HG03135 (cell line): ENCODE results near the gene MAML3.

Experiments used
- ATAC-seq: cut with Tn5 transposase; IDR thresholded peaks from one replicate; pipeline ENCODE4 v1.9.1; 2021; ENCODE audit warnings: mild to moderate bottlenecking, moderate library complexity; ENCODE audit not compliant: unreplicated experiment

Gene MAML3

DNA sequence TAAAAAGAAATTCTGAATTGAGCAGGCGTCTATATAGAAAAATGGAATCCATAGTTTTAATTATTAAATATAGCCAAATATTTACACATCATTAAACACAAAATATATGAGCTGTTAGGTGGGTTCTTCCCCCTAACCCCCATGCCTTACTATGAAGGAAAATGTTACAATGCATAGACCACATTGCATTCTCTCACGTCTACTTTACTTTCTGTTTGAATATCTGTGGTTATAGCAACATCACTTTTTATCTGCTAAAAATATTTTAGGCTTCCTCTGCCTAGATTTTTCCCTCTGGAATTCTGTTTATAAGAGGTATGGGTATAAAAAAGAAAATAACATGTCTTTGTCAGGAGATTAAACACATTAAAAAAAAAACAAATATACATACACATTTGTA lies 73.1 kb downstream of the MAML3 start:
- ATAC-seq, result no peak

DNA sequence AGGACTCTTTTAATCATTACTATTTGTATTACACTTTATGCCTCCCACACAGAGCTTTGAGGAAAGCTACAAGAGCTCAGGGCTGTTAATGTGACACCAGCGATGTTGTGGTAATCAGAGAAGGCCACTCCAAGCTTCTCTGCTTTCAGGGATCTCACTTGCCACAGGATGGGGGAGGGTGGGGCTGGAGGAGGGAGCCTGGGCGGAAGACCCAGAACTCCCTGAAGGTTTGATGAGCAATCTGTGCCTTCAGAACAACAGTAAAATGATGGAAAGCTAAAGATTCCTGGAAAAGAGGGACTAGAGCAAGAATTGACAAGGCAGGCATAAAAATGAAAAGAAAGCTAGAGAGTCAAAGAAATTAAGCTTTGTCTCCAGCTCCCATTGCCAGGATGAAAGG lies 75.6 kb downstream of the MAML3 start:
- no peak for ATAC-seq

DNA sequence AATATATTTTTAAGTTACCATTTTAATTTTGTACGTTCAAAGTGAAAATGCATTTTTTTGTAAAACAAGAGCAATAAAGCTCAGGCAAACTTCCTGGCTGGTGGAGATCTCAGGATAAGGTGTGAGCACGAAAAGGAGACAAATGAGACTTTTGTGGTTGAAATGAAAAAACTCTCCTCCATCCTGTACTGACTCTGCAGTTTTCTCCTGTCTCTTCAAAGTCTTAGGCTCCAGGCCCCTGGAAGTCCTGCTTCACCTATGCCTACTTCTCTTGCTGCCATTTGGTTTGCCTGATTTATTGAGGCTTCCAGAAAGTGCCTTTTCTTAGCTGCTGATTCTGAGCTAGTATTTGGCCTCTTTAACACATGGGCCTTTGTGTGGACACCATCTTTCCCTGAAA lies 77.7 kb downstream of the MAML3 start:
- no peak for ATAC-seq

DNA sequence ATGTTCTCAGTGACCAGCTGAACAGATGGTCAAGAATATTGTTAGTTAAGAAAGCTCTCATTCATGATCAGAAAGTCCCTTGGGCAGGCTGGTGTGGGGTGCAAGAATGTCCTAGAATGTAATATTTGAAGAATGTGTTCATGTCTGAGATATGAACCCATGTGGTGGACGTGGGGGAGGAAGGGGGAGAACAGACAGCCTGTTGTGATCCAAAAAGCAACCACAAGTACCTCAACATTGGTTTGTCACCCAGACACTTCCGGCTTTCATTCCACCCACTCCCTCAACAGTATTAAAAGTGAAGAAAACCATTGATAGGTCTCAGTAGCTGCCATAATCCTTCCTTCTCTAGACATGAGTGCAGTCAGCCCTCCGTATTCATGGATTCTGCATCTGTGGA lies 82.2 kb downstream of the MAML3 start:
- ATAC-seq, result peak; percentile 90

DNA sequence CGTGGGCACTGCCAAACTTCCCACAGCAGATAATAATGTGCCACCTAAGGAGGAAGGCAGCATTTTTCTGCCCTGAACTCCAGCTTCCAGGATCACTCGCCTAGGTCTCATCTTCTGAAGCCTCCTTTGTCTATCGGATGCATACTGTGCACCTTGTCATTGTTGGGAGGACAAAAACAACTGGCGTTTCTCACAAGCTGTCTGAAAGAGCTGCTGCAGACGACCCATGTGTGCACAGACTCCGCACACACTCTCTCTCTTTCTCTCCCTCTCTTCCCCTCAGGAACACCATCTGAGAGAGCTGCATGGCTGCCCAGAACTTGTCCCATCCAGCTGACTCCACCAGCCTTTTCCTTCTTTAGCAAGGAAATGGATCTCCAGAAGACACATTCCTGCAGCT lies 83.0 kb downstream of the MAML3 start:
- ATAC-seq, result no peak

DNA sequence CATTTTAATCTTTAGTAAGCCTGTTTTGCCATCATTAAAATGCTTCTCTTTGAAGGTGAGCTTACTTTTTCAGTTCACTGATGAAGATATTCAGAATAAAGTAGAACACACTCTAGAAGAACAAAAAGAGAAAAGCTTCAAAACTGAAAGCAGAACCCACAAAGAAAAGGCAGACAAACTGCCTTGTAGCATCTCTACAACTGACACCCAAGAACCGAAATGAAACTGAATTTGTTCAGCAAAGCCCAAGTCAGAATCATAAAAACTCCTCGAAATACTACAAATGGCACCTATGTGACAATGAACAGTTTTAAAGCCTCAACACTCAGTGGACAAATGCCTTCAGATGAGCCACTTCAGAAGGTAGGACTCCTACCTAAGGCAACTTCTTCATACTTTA lies 83.6 kb downstream of the MAML3 start:
- no peak for ATAC-seq

DNA sequence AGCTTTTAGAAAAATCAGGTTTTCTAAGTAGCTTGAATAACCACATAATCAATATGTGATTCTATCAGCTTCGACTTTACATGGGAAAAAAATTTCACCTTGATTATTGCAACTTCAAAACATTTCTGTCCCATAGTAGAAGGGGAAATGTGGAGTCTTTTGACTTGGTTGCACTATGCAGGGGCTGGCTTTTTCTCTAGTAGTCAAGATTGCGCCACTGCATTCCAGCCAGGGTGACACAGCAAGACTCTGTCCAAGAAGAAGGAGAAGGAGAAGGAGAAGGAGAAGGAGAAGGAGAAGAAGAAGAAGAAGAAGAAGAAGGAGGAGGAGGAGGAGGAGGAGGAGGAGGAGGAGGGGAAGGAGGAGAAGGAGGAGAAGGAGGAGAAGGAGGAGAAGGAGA lies 84.9 kb downstream of the MAML3 start:
- ATAC-seq, result no peak

DNA sequence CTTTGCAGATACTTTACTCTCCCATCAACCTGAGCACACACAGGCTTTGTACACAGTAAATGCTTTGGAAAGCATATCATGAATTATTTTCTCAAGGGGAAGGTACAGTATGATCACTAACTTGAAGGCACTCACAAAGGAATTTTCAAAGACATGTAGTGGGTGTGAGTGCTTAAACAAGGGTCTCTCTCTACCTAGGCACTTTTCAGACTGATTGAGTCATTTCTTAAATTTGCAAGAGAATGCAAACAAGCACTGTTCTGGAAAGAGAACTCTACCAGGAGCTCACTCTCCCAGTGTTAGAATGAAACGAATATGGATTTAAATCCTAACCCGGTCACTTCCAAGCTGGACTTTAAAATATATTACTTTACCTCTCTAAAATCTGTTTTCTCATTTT lies 85.7 kb downstream of the MAML3 start:
- no peak for ATAC-seq

DNA sequence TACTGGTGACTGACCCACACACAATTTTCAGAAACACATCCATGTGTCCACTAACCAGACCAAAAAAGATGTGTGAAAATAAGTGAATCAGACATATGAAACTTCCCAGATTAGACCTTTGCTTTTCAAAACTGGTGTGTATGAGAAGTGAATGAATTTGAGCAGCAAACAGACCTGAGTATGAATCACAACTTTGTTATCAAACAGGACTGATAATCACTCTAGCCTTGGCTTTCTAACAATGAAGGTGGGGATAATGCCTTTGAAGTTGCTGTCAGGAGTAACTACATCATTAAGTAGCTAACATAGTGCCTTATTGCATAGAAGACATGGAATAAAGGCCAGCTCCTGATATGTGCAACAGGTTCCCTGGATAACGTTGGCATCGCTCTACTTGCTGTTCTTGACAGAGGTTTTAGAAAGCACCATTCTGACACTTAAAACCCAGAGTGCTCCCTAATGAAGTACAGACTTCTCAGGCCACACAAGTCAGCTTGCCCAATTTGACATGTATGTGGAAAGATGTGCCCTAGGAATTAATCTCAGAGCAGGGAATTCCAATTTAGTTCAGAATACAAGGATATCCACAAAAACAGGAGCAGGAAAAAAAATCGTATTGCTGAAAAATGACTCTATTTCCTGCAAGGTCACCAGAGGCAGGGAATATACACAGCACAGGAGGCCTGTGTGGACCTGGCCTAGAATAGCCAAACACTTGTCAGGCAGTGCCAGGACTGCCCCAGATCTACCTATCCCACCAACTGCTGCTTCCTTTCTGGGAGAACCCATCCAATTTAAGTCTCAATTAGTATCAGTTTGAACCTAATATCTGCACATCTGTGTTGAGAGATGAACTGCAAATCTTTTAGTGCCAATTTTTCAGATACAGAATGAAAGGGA lies 87.7 kb downstream of the MAML3 start:
- ATAC-seq, result no peak

DNA sequence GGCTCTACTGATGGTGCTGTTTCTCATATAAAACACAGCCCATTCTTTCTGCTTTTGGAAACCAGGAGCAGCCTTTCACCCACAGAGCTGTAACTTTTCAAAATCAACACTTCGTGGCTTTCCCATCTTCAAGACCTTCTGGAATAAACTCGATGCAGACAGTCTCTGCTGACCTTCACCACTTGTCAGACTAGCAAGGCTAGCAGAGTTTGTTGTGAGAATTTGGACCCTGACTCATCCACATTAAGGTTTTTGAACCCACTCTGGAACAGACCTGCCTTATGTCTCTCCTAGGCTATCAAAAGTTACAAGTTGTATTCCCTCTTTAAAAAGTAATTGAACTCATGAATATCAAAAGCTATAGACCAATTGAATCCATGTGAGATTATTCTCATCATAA lies 88.6 kb downstream of the MAML3 start:
- no peak for ATAC-seq

DNA sequence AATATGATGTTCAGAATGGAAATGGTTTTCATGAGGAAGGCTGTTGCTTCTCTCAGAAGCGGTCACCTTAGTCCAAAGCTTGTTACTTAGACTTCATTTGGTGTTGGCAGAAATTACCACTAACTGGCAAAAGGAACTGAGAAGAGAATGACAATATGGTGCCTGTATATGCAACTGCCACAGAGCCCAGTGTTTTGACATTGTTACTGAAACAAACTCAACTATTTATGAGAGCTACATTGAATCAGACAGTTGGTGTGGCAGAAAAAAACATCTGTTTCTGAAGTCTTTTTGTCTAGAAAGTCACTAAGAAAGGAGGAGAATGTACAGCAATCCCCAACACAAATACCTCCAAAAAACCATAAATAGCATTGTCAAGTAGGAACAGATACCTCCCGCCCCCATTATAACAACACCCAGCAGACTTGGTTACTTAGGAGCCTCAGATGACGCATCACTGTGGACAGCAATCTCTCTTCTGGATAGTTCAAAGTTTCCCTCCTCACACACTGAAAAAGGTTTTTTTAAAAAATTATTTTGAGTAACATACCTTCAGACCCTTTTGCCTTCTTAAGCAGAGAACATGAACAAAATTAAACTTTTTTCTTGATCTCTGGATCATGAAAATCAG lies 92.2 kb downstream of the MAML3 start:
- ATAC-seq, result no peak

DNA sequence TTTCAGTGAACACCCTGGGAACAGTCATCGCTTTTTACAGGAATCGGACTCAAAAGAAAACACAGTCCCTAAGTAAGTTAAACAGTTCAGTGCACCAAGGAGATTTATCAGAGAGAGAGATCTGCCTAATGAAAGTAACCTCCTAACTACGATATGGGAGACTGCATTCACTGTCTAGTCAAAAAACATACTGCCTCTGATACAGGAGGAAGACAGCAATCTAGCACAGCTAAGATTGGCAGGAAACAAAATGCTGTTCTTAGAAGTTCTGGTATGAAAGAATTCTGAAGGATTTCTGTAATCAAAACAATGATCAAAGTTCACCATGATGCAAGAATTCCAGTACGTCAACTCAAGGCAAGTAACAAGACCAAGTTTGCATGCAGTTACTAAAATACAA lies 92.8 kb downstream of the MAML3 start:
- no peak for ATAC-seq

DNA sequence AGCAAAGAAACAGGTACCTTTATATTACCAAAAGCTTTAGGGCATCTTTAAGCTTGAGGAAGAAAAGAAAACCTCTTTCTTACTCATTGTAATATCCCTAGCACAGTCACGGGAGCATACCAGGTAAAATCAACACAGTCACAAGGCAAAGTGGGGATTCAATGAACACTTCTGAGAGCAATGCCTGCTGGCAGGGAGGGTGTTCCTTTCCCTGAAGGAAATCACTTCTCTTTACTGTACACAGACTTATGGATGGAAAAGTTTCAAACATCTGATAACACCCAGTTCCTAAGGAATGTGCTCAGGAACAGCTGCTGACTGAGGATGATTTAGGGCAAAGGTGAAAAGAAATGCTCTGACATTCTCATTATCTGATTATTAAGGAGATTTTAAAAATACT lies 94.8 kb downstream of the MAML3 start:
- no peak for ATAC-seq

DNA sequence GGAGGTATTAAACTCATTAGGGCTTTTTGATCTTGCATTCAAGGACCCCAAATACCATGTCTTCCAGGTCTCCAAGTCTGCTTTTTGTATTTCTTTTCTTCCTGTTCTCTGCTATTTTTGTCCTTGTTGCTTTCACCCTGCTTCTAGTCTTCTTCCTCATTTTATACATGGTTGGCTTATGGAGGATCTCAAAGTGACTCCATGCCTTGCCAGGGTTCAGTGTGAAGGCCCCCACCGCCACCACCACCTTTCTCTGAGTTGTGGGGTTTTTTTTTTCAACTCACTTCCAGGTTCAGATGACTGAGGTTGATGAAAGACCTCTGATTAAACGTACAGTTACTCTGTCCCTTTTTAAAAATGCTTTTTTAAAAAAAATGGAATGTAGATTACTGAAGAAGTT lies 96.3 kb downstream of the MAML3 start:
- ATAC-seq, result no peak

DNA sequence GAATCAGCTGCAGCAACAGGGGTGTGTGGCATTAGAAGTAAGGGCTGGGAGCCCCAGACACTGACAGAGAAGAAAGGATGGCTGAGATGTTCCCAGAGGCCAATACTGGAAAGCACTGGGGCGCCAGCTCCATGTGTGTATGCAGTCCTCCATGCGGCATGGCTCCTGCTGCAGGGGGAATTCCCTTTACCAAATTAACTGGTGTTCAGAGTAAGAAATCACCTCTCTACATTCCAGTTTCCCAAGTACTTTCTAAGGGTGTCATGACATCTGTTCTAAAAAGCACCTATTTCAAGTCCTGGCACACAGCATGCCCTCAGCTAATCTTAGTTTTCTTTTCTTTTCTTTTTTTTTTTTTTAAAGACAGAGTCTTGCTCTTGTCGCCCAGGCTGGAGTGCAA lies 98.0 kb downstream of the MAML3 start:
- no peak for ATAC-seq

DNA sequence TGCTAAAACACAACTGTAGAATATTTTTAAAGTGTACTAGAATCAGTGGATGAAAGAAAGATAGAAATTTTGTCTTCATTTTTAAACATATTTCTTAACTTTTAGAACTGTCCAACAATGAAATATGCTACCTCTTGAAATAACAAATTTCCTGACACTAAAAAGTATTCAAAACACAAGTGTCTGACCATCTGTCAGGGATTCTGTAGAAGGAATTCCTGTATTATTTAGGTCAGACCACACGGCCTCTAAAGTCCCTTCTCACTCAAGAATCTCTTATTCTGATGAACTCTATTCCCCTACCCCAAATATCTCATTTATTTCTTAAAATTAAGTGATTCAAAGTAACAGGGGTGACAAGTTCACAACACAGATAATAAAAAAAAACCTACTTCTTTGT lies 99.1 kb downstream of the MAML3 start:
- ATAC-seq, result no peak

DNA sequence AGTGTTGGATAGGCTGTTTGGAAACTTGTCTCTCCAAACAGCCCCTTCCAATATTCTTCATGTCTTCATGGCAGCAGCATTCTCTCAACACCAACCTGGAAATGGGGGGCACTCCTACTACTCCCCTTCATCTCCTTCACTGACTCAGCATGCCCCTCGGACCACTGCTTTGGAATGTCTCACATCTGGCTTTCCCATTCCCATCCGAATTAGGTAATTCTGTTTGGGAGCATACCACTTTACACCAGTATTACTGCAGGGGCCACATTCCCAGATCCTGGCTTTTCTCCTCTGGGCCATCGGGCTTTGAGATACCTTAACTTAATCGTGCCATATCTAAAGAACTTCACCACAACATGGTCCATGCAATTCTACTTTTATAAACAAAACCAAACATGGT lies 100.8 kb downstream of the MAML3 start:
- no peak for ATAC-seq

DNA sequence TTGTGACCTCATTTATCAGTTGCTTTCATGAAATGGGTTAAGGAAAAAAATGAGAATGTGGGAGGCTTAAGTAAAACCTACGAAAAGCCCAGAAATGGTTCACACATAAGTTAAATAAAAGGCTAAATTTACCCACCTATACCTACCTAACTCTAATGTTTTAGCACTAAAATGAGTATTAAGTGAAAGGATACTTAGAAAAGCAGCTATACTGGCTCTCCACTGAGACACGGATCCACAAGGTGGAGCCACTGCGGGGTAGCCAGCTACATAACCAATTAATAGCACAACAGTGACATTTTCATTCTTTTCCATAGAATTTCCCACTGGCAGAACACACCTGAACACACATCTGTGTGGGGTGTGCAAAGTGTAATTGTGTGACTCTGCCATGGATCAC lies 101.9 kb downstream of the MAML3 start:
- ATAC-seq, result no peak

DNA sequence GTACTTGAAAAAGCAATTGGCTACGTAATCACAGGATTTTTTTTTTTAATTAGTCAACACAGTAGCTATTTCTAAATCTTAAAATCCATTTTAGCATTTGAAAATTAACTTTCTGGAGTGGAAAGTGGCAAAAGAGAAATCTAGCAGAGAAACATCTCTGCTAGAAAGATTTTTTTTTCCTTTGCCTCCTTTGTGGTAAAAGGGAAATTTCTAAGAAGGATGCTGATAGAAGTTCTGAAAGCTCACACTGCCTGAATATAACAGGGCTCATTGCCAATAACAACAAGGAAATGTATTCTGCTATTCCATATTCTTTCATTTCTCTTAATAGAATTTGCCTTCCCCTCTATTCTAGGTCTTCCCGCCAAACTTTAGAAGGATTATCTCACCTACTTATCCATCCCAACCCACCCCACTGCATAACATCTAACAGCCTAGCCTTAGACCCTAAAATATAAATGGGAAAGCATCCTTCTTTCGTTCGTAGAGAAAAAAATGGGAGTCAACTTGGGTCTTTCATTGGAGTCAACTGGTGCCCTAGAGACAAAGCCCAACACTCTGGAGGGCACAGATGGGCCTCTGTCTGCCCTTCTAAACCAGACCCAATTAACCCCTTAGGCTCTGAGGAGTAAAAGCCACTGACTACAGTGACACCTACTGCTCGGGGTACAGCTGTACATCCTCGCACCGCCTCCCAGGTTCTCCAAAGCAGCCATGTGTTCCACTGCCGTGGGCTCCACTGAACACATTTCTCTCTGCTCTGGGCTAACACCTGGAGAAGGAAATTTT lies 103.9 kb downstream of the MAML3 start:
- ATAC-seq, result no peak

DNA sequence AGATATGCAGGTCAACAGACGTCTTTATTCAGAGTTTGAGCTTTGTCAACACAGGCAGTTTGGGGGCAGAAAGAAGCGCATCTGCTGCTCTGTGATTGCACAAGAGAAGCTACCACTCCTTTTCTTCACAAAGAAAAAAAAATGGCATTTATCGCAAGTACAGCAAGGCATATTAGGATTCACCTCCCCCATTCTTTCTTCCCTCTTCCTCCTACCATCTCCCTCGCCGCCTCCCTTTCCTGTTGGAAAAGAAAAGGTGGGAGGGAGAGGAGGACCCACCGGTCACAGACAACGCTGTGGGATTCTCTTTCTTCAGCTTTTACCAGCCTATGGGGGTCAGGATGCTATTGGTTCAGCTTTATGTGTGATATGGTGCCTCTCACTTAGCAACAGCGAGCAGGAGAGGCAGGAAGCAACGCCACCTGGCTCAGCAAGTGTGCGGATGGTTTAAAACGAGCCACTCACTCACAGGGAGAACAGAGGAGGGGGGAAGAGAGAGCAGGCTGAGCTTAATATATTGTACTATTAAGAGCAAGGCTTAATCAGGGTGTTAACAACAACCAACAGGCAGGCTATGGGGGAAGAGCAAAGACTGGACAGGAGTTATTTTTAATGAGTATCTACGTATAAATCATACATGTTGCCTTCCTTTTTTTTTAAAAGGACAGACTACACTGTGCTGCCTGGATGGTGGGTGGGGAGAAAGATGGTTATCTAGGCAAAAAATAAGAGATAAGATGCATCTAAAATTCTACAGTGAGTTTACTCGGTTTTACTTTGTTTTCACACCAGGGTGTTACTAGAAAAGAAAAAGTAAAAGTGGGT lies 104.7 kb downstream of the MAML3 start:
- peak; percentile 73 for ATAC-seq

DNA sequence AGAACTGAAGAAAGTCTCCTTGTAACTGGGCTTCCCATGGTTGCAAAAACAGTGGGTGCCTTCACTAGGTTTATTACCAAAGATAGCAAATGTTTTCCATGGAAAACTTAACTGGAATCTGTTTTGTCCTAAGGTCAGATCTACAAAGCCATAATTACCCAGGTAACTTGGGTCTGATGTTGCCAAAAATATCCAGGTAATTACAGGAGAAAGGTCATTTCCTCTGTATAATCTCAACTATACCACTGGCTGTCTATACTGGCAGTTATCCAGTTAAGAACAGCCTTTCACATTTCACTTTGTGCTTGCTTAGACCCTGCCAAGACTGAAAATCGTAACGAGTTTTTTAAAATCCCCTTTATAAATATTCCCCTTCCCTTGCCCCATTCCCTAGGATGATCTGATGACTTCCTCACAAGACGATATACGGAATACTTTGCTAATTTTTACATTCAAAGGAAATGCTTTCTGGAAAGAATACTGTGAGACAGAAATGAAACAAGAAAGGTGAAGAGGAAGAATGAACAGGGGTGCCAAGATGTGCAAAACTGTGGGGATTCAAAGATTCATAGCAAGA lies 105.5 kb downstream of the MAML3 start:
- ATAC-seq, result no peak
